Left lobe of liver (tissue), 2 donors: ENCODE results near the gene TAB3. TPM values are rescaled to one million over a fixed set of nuclear protein-coding genes. Genes with fewer than 3 reads are reported as not detected.

Experiments
- ATAC-seq: fragments of 200-7000 bp; cut with Tn5 transposase; one replicate; pipeline ENCODE4 v1.9.1; 2020; ENCODE audit warnings: mild to moderate bottlenecking, moderate library complexity
- DNase-seq: peaks from one replicate; pipeline ENCODE4 v3.0.0-alpha.2; 2020; ENCODE audit warnings: low spot score
- total RNA-seq: library from RNA; stranded (reverse); gene quantifications from one replicate; pipeline ENCODE4 v1.2.1, GENCODE V29; 2021
- donor health status: DM: no; HTN: no; CAD: no; lungs with moderate emphysema.
- donor health status: DM: no; HTN: yes; CAD: no.

The TAB3 gene, protein sequence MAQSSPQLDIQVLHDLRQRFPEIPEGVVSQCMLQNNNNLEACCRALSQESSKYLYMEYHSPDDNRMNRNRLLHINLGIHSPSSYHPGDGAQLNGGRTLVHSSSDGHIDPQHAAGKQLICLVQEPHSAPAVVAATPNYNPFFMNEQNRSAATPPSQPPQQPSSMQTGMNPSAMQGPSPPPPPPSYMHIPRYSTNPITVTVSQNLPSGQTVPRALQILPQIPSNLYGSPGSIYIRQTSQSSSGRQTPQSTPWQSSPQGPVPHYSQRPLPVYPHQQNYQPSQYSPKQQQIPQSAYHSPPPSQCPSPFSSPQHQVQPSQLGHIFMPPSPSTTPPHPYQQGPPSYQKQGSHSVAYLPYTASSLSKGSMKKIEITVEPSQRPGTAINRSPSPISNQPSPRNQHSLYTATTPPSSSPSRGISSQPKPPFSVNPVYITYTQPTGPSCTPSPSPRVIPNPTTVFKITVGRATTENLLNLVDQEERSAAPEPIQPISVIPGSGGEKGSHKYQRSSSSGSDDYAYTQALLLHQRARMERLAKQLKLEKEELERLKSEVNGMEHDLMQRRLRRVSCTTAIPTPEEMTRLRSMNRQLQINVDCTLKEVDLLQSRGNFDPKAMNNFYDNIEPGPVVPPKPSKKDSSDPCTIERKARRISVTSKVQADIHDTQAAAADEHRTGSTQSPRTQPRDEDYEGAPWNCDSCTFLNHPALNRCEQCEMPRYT
- total RNA-seq: 21.2 TPM

DNA sequence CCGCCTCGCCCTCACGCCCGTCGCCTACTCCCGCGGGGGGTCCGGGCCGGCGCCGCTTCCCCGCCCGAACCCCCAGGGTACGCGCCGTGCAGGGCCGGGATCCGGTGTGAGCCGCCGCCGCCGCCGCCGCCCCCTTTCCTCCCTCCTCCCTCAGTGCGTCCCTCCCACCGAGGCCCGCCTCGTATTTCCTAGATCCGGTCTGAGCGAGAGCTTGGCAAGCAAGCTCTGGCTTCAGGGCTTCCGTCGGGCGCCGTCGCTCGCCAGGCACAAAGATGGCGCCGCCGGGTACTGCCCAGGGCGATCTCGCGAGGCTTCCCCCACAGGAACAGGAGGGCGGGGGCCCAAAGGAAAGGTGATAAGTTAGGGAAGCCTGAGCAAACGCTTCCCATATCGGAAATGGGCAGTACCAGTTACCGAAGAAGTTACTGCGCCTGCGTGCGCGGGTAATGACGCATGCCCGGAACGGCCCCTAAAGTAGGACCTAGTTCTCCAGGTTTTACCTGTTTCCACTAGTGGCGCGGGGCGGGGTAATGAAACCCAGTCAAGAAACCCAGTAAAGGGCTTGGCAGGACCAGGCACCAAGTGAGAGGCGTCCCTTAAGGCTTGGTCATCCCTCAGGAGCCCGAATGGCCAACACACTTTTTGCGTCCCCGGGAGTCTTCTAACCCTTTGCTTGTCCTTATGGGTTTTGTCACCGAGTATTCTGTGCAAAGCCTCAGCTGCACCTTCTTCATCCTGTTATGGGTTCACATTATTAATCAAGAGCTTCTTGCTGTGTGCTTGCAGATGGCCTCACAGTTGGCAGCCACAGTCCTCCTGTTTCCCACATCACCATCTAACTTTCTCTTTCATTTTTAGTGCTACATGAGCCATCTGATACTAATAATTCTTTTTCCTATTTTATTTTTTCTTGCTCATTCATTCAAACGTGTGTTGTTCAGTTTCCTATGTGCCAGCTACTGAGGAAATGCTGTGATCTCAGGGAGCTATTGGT lies at the start of gene TAB3:
Gene TAB3 (minus strand): TSS at position 108 of the 994 bp plus-strand sequence. CDS start 29,666 bp downstream, outside the sequence.
- ATAC-seq: peak; percentile 89

DNA sequence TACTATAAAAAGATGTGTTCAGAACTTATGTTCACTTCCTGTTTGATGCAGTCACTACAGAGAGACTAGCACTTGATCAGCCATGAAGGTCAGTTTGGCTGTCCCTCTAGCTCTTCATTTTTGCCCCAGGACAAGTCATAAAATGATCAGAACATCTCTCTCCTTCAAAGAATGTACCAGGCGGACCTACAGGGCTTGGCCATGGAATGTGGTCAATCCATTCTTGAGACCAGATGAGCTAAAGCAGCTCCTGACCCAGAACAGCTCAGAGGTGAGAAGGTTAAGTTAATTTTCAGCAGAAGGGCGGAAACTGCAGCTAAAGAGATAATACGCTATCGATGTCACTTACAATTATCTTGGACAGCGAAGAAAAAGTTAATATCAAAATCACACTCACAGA lies 49.2 kb upstream of the TAB3 start:
- no peak for ATAC-seq
- no peak for DNase-seq

More for the DNA sequence above, at the start of gene TAB3:
- DNase-seq: peak; percentile 95

DNA sequence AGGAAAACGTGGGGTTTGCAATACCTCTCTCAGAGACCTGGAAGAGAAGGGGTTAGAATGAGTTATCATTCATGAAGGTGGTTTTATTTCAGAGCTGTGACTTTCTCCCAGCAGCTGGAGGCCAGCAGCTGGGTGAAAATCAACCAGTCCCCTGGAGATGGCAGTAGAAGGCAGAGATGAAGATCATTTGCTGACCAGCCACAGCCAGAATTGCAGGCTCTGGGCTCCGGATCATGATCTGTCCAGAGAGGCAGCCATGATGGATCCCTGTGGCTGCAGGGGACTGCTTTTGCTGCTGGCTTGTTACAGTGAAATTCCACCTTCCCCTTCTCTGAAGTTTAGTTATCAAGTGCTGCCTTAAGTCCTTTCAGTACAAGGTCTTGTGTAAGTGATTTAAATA lies 46.9 kb upstream of the TAB3 start:
- ATAC-seq: peak; percentile 99
- peak; percentile 51 for DNase-seq

DNA sequence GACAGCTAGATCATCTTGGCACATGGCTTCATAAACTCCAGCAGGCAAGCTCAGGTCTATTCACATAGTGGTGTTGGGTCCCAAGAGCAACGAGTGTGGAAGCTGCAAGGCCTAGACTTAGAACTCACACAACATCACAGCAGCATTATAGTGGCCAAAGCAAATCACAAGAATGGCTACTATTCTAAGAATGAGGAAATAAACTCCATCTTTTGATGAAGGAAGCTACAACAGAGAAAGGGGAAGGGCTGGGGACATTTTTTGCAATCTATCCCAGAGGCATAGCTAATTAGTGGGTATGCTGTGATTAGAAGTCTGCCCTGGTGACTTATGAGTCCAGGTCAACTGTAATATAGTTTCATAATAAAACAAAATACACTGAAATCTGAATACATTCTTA lies 42.9 kb upstream of the TAB3 start:
- DNase-seq (no peak), ATAC-seq (no peak)

DNA sequence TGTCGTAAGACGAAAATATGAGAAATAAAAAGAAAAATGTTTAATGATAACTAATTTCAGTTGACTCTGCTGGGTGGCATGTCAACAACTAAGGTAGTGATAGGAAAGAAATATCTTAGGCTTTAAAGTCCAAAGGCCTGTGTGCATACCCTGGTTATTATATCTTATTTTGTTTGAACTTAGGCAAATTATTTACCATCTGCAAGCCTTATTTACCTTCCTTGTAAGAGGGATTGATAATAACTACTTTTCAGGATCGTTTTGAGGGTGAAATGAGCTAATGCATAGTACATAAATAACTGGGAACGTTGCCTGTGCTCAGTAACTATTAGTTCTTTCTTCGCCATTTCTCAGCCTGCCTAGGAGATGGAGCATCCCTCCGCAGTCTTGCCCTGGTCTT lies 41.6 kb upstream of the TAB3 start:
- DNase-seq: no peak

DNA sequence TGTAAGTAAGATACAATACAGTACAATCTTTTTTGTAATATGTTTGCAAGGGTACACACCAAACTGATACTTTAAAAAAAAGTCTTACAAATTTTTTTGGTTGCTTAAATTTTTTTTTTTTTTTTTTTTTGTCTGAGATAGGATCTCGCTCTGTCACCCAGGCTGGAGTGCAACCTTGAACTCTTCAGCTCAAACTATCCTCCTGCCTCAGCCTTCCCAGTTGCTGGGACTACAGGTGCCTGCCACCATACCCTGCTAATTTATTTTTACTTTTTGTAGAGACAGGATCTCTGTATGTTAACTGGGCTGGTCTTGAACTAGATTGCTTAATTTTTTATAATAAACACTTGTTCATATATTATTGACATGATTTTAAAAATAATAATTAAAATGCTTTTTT lies 41.1 kb upstream of the TAB3 start:
- ATAC-seq (no peak), DNase-seq (no peak)

More for the DNA sequence above, 41.6 kb upstream of the TAB3 start:
- ATAC-seq: peak; percentile 56

DNA sequence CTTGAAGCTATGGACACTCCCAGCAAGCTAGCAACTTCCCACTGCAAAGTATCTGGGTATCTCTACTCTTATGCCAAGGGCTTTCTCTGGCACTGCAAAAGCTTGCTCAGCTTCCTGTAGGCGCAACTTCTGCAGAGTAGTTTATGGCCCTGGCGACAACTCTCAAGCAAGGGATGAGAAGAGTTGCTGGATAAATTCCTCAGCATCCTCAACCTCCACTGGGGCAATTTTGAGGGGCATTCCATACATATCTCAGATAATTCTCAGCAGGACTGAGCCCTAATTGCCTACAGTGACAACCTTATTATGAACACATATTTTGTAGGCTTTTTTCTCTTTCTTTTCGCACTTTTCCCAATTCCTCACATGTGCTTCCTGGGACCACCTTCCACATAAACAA lies 31.2 kb upstream of the TAB3 start:
- DNase-seq (no peak), ATAC-seq (no peak)

DNA sequence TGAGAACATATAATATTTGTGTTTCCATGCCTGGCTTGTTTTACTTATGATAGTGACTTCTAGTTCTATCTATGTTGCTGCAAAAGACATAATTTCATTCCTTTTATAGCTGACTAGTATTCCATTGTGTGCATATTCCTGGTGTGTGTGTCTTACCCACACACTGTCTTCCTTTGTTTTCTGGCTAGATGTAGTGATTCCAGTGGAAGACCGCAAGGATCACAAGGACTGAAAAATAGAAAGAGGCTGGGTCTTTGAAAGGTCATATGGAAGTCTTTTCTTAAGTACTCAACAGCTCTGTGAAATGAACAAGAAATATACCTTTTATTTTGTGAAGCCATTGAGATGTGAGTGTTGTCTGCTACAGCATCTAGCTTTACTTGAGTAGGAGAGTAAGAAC lies 29.4 kb upstream of the TAB3 start:
- DNase-seq (no peak), ATAC-seq (no peak)

DNA sequence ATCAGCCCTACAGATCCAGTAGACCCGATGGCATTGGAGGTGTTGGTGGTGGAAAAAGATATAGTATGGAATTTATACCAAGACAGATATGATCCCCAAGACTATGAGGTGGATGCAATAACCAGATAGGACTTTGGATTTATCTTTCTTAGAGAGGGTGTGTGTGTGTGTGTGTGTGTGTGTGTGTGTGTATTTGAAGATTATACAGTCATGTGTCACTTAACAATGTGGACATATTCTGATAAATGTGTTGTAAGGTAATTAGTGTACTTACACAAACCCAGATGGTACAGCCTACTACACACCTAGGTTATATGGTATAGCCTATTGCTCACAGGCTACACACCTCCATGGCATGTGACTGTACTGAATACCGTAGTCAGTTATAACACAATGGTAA lies 24.4 kb upstream of the TAB3 start:
- DNase-seq (no peak), ATAC-seq (no peak)

DNA sequence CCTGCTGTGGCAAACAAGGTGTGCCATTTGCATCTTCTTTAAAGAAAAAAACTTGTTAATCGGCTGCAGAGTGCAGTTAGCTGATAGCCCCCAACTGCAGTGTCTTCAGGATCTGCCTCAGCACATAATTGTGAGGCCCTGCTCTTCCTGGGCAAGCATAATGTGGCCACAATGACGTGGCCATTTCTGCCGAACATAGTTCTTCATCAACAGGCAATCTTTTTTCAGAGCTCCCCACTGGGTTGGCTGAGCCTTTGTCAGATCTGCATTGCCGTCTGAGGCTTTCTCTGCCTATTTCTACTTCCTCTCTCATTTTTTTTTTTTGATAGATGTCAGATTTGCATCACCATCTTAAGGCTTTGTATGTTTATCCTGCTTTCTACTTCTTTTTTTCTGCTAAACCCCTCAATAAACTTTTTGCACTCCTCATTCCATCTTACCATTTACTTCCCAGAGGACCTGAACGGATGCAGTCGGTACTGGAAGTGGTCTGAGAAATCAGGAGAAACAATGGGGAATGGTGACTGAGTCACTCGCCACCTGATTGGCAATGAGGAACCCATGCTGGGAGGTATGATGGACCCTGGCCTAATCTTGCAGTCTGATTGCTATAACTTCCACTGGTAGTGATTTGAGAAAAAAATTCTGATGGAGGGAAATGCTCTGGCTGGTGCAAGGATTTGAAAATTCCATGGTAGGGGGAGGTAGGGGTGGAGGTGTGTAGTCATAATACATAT lies 21.2 kb upstream of the TAB3 start:
- no peak for DNase-seq
- ATAC-seq: no peak

DNA sequence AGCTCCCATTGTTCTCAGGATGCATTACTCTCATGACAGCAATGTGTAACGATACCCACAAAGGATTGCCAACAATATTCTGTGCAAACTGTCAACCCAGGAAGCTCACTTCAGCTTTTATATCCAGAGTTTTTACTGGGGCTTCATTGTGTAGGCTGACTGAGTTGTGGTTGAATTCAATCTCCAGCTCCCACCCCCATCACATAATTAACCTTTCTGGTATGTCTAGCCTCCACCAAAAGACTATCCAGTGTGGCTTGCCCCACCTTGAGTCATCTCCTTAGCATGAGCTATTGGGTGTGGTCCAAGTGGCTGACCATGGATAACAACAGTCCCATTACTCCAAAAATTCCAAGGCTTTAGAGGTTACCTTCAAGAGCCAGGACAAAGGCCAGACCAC lies 17.7 kb upstream of the TAB3 start:
- ATAC-seq (no peak), DNase-seq (no peak)

DNA sequence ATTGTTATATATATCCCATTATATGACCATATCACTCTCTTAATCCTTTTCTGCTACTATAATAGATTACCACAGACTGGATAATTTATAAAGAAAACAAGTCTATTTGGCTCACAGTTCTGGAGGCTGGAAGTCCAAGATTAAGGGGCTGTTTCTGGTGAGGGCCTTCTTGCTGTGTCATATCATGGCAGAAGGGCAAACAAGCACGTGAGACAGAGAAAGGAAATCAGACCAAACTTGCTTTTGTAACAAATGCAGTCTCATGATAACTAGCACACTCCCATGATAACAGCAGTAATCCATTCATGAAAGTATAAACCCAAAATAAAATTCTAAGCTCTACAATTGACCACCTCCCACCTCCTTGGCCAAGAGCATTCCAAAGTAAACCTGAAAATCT lies 16.3 kb upstream of the TAB3 start:
- no peak for ATAC-seq
- DNase-seq: no peak

DNA sequence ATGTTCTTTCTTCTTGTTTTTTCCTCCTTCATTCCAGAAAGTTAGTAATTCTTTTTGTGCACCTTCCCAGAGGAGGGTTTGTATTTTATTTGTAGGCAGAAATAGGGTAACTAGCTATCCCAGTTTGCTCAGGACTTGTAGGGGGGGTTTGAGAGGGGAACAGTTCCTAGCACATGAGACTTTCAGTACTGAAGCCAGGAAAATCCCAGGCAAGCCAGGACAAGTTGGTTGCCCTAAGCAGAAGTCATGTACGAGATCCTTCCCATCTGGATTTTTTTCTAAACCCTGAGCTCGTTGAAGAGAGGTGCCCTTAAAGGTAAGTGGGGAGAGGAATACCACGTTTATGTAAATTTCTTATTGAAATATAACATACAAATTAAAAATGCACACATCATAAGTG lies 15.6 kb upstream of the TAB3 start:
- ATAC-seq: no peak
- DNase-seq: no peak

DNA sequence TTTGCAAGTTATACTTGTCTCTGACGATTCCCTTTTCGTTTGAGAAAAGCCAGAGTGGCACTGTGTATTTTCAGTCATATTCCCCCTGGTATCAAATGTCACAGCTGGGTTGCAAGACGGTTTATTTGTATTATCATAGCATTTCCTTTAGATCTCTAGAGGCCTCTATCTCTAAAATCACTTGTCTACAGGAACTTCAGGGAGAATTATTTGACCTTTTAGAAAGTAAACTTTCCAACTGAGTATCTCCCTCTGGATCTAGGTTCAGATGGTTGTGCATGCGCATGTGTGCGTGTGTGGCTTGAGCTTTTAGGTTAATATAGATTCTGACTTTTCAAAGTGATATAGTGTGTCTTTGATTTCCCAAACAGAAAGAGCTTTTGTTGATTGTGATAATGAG lies 15.1 kb upstream of the TAB3 start:
- ATAC-seq: no peak
- DNase-seq: no peak

DNA sequence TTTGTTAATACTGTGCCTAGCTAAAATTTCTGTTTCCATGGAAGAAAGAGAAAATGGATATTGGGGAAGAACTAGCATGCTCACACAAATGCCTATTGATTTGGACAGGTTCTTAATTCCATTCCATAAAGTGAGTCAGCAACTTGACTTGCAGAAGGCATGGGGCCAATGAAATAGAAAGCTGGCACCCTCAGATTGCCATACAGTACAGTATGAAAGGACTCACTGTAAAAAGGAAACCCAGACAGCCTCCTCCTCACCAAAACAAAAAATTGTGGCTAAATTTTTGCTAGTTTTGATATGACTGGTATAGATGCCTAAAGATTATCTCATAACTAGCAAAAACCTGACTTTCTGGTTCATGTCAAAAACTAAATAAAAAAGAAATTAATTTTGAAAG lies 11.2 kb upstream of the TAB3 start:
- DNase-seq (no peak), ATAC-seq (no peak)

DNA sequence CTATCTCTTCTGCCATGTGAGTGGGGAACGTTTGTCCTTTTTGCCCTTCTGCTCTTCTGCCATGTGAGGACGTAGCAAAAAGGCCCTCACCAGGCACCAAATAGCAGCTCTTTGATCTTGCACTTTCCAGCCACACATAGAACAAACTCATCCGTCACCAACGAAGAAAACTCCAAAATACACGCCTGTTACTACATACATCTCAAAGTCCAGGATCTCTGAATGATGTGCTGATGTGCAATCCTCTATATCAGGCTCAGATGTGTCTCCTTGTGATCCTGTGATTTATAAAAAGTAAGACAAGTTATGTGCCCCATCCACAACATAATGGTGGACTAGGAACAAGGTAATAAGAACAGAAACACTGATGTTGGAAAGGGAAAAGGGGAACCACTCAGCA lies 9.8 kb upstream of the TAB3 start:
- no peak for DNase-seq
- ATAC-seq: no peak

DNA sequence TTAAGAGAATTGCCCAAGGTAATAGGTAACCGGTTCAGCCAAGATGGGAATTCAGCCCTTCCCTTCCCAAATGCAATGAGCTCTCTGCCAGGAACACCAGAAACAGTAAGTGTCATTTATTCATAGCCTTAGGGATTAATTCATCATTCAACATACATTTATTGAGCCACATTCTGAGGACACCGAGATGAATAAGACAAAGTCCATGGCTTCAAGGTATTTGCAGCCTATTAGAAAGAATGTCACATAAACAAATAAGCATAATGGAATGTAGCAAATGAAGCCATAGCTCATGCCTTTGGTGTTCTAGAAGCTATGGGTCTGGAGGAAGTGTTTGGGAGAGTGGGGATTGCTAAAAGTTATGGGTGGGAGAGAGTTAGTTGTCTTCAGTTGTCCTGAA lies 6.3 kb upstream of the TAB3 start:
- DNase-seq (no peak), ATAC-seq (no peak)

DNA sequence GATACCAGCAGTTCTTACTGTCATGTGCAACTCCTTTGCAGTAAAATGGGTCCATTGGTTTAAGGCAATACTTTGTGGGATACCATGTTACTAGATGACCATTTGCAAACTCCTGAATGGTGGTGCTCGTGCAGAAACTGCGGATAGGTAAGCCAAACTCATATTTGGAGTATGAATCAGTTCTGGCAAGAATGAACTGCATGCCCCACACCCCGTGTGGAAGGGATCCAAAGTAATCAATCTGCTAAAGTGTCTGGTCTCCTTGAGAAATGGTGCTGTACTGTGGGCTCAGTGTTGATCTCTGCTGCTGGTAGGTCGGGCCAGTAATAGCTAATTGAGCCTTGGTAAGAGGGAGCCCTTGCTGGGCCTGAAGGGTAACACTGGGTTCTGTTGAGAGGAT lies 4.2 kb upstream of the TAB3 start:
- DNase-seq: no peak
- ATAC-seq: no peak

DNA sequence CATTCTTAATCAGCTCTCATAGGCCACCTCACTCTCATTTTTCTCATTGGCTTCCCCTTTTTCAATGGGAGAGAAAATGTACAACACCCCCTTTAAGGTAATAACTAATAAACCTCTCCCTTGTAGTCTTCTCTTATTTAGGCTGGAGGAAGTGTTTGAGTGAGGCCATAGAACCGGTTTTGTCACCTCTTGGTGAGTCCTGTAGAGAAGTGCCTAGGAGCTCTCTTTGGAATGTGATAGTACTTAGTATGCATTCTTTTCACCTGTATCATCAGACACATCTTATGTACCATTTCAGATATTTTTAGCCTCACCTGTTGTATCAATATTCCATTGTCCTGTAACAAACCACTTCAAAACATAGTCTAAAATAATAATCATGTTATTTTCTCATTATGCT lies 3.5 kb upstream of the TAB3 start:
- DNase-seq (no peak), ATAC-seq (no peak)

DNA sequence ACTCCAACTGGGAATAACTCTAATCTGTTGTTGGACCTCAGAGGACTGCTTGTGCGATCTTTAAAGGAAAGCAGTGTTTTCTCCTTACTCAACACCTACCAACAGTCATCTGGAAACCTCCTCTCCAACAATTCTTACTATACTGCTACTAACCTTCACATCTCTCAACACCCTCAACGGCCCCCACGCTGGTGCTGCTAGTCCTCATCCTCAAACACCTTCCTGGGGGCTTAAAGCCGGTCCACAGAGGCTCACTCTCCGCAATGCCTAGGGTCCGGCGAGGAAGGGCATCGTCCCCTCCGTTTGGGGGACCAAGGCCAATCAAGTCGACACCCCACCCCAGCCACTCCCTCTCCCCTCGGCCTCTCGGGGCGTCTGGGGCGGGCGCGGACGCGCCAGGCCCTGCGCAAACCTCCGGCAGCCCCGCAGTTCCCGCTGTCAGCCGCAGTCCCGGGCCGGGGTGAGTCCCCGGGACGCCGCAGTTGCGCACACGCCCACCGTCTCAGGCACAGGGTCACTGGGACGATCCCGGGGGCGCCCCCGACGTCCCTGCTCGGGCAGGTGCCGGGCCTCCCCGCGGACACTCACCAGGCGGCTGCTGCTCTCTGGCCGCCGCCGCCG lies 418 bp downstream of the TAB3 start:
- peak; percentile 21 for ATAC-seq
- DNase-seq: no peak
